Smooth muscle cell (in vitro differentiated cells): ENCODE measurements around the gene IQCK. TPM values are rescaled to one million over a fixed set of nuclear protein-coding genes. Genes with fewer than 3 reads are reported as not detected.
A peak's percentile ranks its signal among the peaks of the same experiment; 100 is the strongest.

Source experiments
- DNase-seq: peaks from one replicate; lab custom pipeline; 2025; ENCODE audit not compliant: unreplicated experiment; lab: John Stamatoyannopoulos, UW
- H2AFZ ChIP-seq: fragments of 200-600 bp; sonication (generic); 2 replicates; pipeline ENCODE4 v1.6.0; 2016; ENCODE audit warnings: antibody characterized with exemption, low read depth, mild to moderate bottlenecking
- H3F3A ChIP-seq: fragments of 200-600 bp; sonication (generic); 2 replicates; pipeline ENCODE4 v1.6.0; 2017; ENCODE audit warnings: antibody characterized with exemption, low read depth
- H3K27ac ChIP-seq: fragments of 200-600 bp; sonication (generic); 2 replicates; pipeline ENCODE4 v1.5.1; 2016; ENCODE audit warnings: low read depth, mild to moderate bottlenecking
- H3K27me3 ChIP-seq: fragments of 200-600 bp; sonication (generic); 2 replicates; pipeline ENCODE4 v1.6.1; 2016; ENCODE audit warnings: low read depth, mild to moderate bottlenecking
- H3K36me3 ChIP-seq: fragments of 200-600 bp; sonication (generic); 2 replicates; pipeline ENCODE4 v1.5.1; 2016; ENCODE audit warnings: low read depth
- H3K4me1 ChIP-seq: fragments of 200-600 bp; sonication (generic); 2 replicates; pipeline ENCODE4 v1.5.1; 2016; ENCODE audit warnings: low read depth
- H3K4me2 ChIP-seq: fragments of 200-600 bp; sonication (generic); 2 replicates; pipeline ENCODE4 v1.6.0; 2016; ENCODE audit warnings: mild to moderate bottlenecking
- H3K4me3 ChIP-seq: fragments of 200-600 bp; sonication (generic); 2 replicates; pipeline ENCODE4 v1.5.1; 2016; ENCODE audit warnings: mild to moderate bottlenecking
- H3K79me2 ChIP-seq: fragments of 200-600 bp; sonication (generic); 2 replicates; pipeline ENCODE4 v1.6.0; 2016; ENCODE audit warnings: low read depth, mild to moderate bottlenecking
- H3K9ac ChIP-seq: fragments of 200-600 bp; sonication (generic); 2 replicates; pipeline ENCODE4 v1.6.0; 2016; ENCODE audit warnings: low read depth
- H3K9me3 ChIP-seq: fragments of 200-600 bp; sonication (generic); replicated peaks from 2 replicates; pipeline ENCODE4 v1.5.1; 2016; ENCODE audit warnings: low read depth
- H4K20me1 ChIP-seq: fragments of 200-600 bp; sonication (generic); 2 replicates; pipeline ENCODE4 v1.6.0; 2016; ENCODE audit warnings: low read depth
- WGBS: methylation state at CpG from one replicate; pipeline ENCODE4 v1.1.7; 2016; ENCODE audit warnings: low lambda C conversion rate; 5-methylcytosine and 5-hydroxymethylcytosine counted together
- polyA plus RNA-seq: library from polyadenylated mRNA; unstranded; fragments of >200 nt; fragmentation: Nextera tagmentation; extraction: Ambion mirVana; gene quantifications from 2 replicates; pipeline ENCODE4 v1.2.1, GENCODE V29; 2016
- total RNA-seq: library from RNA; depleted of rRNA; stranded (reverse); fragments of >200 nt; gene quantifications from 2 replicates; pipeline ENCODE4 v1.2.3, GENCODE V29; 2014
- TF ChIP-seq, protein P1 (sequence below): fragments of 200-600 bp; sonication (generic); IDR thresholded peaks from 2 replicates; pipeline ENCODE4 v1.5.1; 2017; ENCODE audit warnings: borderline replicate concordance, mild to moderate bottlenecking, antibody characterized with exemption; ENCODE audit not compliant: insufficient read depth, poor library complexity, severe bottlenecking

Gene IQCK
- total and polyA plus RNA-seq, 2 experiments from 2014 or later, result 11.2 to 14.6 TPM

DNA sequence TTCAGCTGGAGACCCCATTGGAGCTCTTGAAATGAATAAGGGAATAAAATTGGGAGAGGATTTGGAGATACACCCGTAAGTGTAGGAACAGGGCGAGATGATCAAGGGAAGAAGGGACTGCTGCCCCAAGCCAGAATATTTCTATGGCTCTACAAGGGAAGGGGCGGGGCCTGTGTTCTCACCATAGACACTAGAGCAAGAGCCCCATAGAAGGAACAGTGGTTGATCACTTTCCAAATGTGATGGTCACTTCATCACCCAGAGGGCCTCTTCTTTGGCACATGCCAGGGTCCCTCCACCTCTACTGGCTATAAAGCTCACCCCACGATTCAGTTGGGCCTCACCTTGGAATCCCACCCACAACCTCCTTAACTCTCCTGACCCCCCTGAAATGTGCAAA, 141.5 kb downstream of the IQCK start:
- Histone ChIP-seq H3K9ac (no peak overlapping the region), H3K36me3 (no peaks in the 10 kb centered on the region), H3K9me3 (no peaks in the 10 kb centered on the region), H4K20me1 (no peaks in the 10 kb centered on the region), H3K4me3 (no peak overlapping the region), H3K4me1 (peaks cover 33% of the 10 kb centered on the region), H3F3A (no peaks in the 10 kb centered on the region), H3K27me3 (no peaks in the 10 kb centered on the region), H3K27ac (peak overlapping the region; percentile 83), H3K79me2 (no peaks in the 10 kb centered on the region), H2AFZ (no peak overlapping the region), H3K4me2 (peak overlapping the region; percentile 49)
- TF ChIP-seq, protein P1, sequence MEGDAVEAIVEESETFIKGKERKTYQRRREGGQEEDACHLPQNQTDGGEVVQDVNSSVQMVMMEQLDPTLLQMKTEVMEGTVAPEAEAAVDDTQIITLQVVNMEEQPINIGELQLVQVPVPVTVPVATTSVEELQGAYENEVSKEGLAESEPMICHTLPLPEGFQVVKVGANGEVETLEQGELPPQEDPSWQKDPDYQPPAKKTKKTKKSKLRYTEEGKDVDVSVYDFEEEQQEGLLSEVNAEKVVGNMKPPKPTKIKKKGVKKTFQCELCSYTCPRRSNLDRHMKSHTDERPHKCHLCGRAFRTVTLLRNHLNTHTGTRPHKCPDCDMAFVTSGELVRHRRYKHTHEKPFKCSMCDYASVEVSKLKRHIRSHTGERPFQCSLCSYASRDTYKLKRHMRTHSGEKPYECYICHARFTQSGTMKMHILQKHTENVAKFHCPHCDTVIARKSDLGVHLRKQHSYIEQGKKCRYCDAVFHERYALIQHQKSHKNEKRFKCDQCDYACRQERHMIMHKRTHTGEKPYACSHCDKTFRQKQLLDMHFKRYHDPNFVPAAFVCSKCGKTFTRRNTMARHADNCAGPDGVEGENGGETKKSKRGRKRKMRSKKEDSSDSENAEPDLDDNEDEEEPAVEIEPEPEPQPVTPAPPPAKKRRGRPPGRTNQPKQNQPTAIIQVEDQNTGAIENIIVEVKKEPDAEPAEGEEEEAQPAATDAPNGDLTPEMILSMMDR, result no peak
- 94% methylated on average over 4 of the region's 4 CpGs for WGBS
- DNase-seq, result no peak

DNA sequence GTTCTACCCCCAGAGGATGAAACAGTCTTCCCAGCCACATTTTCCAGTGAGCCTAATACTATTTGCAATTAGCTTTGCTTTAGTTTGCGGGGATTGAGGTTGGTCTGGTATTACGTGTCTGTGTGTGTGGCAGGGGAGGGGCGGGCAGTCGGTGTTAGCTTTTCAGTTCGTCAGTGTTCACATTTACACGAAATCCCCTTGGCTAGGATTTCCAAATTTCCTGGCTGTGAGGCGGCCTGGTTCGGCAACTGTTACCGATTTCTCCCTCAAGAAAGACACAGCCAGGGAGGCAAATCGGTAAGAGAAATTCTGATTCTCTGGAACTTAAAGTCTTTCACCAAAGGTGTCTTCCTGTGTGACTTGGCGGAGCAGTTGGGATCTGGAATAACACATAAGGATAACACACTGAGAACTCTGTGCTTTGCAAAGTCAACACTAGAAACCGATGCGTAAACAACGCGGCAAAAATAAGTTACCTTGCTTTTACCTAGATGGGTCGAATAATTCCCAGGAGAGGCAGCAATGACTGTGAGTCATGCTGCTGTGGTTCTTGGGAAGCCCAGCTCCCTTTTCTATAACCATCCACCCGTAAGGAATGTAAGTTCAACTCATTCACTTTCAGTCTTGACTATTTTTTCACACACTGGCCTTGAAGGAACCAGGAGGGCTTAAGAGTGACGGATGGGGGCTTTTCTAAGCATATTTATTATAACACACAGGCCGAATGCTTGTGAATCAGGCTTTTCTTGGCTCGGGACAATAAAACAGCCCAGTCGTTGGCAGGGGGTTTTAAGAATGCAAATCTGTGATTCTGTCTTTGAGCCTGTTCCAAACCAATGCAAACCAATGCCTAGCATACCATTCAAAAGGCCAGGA, 142.3 kb downstream of the IQCK start:
- TF ChIP-seq, protein P1, result no peak
- no peaks in the 10 kb centered on the region for H3K79me2 ChIP-seq
- H2AFZ ChIP-seq, result no peak overlapping the region
- no peaks in the 10 kb centered on the region for H3K36me3 ChIP-seq
- 39% methylated on average over 21 of the region's 21 CpGs for WGBS
- H3F3A ChIP-seq, result no peaks in the 10 kb centered on the region
- H4K20me1 ChIP-seq, result no peaks in the 10 kb centered on the region
- H3K4me3 ChIP-seq, result no peak overlapping the region
- H3K9me3 ChIP-seq, result no peaks in the 10 kb centered on the region
- no peak for DNase-seq
- H3K27me3 ChIP-seq, result no peaks in the 10 kb centered on the region
- H3K9ac ChIP-seq, result peak overlapping the region; percentile 54
- peaks cover 33% of the 10 kb centered on the region for H3K4me1 ChIP-seq
- peak overlapping the region; percentile 83 for H3K27ac ChIP-seq
- peak overlapping the region; percentile 49 for H3K4me2 ChIP-seq

GRCh38 chr16:19861133-19861532, 143.1 kb downstream of the IQCK start:
- no peaks in the 10 kb centered on the region for H4K20me1 ChIP-seq
- H3K4me2 ChIP-seq, result peak overlapping the region; percentile 49
- H3K27ac ChIP-seq, result peak overlapping the region; percentile 83
- peaks cover 33% of the 10 kb centered on the region for H3K4me1 ChIP-seq
- H3K36me3 ChIP-seq, result no peaks in the 10 kb centered on the region
- no peaks in the 10 kb centered on the region for H3K9me3 ChIP-seq
- no peak overlapping the region for H2AFZ ChIP-seq
- WGBS, result 74% methylated on average over 3 of the region's 3 CpGs
- no peak overlapping the region for H3K4me3 ChIP-seq
- no peaks in the 10 kb centered on the region for H3K79me2 ChIP-seq
- no peak for DNase-seq
- no peaks in the 10 kb centered on the region for H3F3A ChIP-seq
- TF ChIP-seq, protein P1, result no peak
- no peak overlapping the region for H3K9ac ChIP-seq
- no peaks in the 10 kb centered on the region for H3K27me3 ChIP-seq
